Astrocyte (in vitro differentiated cells and primary cell): ENCODE results near the gene DHH. TPM values are rescaled to one million over a fixed set of nuclear protein-coding genes. Genes with fewer than 3 reads are reported as not detected.
A peak's percentile ranks its signal among the peaks of the same experiment; 100 is the strongest.

Experiments
- DNase-seq: peaks from one replicate; pipeline ENCODE4 v3.0.0-alpha.2; 2010; ENCODE audit warnings: low read depth
- FAIRE-seq: peaks from 2 replicates; lab custom pipeline; 2011; peaks lifted over from hg19 to GRCh38; lab: Jason Lieb, UNC
- H2AFZ ChIP-seq: 2 replicates; pipeline ENCODE4 v1.6.0; 2012; ENCODE audit warnings: low read depth, low read length, inconsistent platforms
- H3K27ac ChIP-seq: 2 replicates; pipeline ENCODE4 v1.5.1; 2011; ENCODE audit warnings: low read depth, low read length, inconsistent platforms
- H3K27me3 ChIP-seq: 2 replicates; pipeline ENCODE4 v1.6.0; 2011; ENCODE audit warnings: low read length, inconsistent platforms; ENCODE audit not compliant: insufficient read depth
- H3K36me3 ChIP-seq: 2 replicates; pipeline ENCODE4 v1.5.1; 2011; ENCODE audit warnings: low read length, inconsistent platforms; ENCODE audit not compliant: insufficient read depth
- H3K4me1 ChIP-seq: 2 replicates; pipeline ENCODE4 v1.5.1; 2011; ENCODE audit warnings: low read length, inconsistent platforms; ENCODE audit not compliant: insufficient read depth
- H3K4me2 ChIP-seq: 2 replicates; pipeline ENCODE4 v1.6.0; 2012; ENCODE audit warnings: low read length, inconsistent platforms
- H3K4me3 ChIP-seq: 2 replicates; pipeline ENCODE4 v1.5.1; 2011; ENCODE audit warnings: low read depth, mild to moderate bottlenecking, low read length, inconsistent platforms; ENCODE audit not compliant: insufficient read depth
- H3K79me2 ChIP-seq: 2 replicates; pipeline ENCODE4 v1.6.0; 2012; ENCODE audit warnings: mild to moderate bottlenecking, low read length, inconsistent platforms; ENCODE audit not compliant: insufficient read depth
- H3K9ac ChIP-seq: 2 replicates; pipeline ENCODE4 v1.6.0; 2012; ENCODE audit warnings: mild to moderate bottlenecking, low read length, inconsistent platforms
- H3K9me3 ChIP-seq: 2 replicates; pipeline ENCODE4 v1.5.1; 2012; ENCODE audit warnings: low read depth, mild to moderate bottlenecking, low read length, inconsistent platforms; ENCODE audit not compliant: insufficient read depth
- H4K20me1 ChIP-seq: 2 replicates; pipeline ENCODE4 v1.6.0; 2012; ENCODE audit warnings: low read length, inconsistent platforms; ENCODE audit not compliant: insufficient read depth
- H3K27ac Mint-ChIP-seq: one replicate; pipeline ENCODE4 v1.8.0; 2021; ENCODE audit warnings: mild to moderate bottlenecking, mixed read lengths; ENCODE audit not compliant: unreplicated experiment
- H3K27me3 Mint-ChIP-seq: one replicate; pipeline ENCODE4 v1.8.0; 2021; ENCODE audit warnings: low read depth, mixed read lengths; ENCODE audit not compliant: unreplicated experiment
- H3K36me3 Mint-ChIP-seq: one replicate; pipeline ENCODE4 v1.8.0; 2021; ENCODE audit warnings: low read depth, mixed read lengths; ENCODE audit not compliant: unreplicated experiment
- H3K4me1 Mint-ChIP-seq: one replicate; pipeline ENCODE4 v1.8.0; 2021; ENCODE audit warnings: low read depth, mixed read lengths; ENCODE audit not compliant: unreplicated experiment
- H3K4me3 Mint-ChIP-seq: one replicate; pipeline ENCODE4 v1.8.0; 2021; ENCODE audit warnings: mild to moderate bottlenecking, moderate library complexity, mixed read lengths; ENCODE audit not compliant: unreplicated experiment
- H3K9me3 Mint-ChIP-seq: one replicate; pipeline ENCODE4 v1.8.0; 2021; ENCODE audit warnings: mild to moderate bottlenecking, mixed read lengths; ENCODE audit not compliant: unreplicated experiment
- CTCF ChIP-seq: IDR thresholded peaks from 2 replicates; pipeline ENCODE4 v1.5.1; 2011; ENCODE audit warnings: low read depth, mild to moderate bottlenecking, inconsistent platforms, low read length, moderate library complexity; ENCODE audit not compliant: insufficient read depth
- EZH2 ChIP-seq: IDR thresholded peaks from 2 replicates; pipeline ENCODE4 v1.6.1; 2012; ENCODE audit warnings: mild to moderate bottlenecking, low read length, inconsistent platforms; ENCODE audit not compliant: insufficient read depth
- total RNA-seq: library from RNA; stranded (reverse); gene quantifications from 2 replicates; pipeline ENCODE4 v1.2.1, GENCODE V29; 2021

Gene DHH
- total RNA-seq, 1 donor from 2014 or later, result 0.16 TPM

GRCh38 chr12:49088150-49088931 is 6.3 kb downstream of the DHH start:
- H3K4me3 Mint-ChIP-seq, result no peak overlapping the region
- H3K9me3 Mint-ChIP-seq, result no peaks in the 10 kb centered on the region
- Histone ChIP-seq H3K27ac (no peak overlapping the region), H3K4me3 (no peak overlapping the region), H4K20me1 (peaks cover 13% of the 10 kb centered on the region), H2AFZ (peak overlapping the region; percentile 74), H3K36me3 (no peaks in the 10 kb centered on the region), H3K9me3 (no peaks in the 10 kb centered on the region), H3K79me2 (no peaks in the 10 kb centered on the region), H3K4me1 (peaks cover 19% of the 10 kb centered on the region), H3K4me2 (peak overlapping the region; percentile 79), H3K9ac (no peak overlapping the region), H3K27me3 (peaks cover 38% of the 10 kb centered on the region)
- FAIRE-seq (no peak), DNase-seq (peak; percentile 87)
- peak; percentile 89 for TF ChIP-seq CTCF
- TF ChIP-seq EZH2, result no peak
- no peaks in the 10 kb centered on the region for H3K36me3 Mint-ChIP-seq
- no peak overlapping the region for H3K27ac Mint-ChIP-seq
- H3K4me1 Mint-ChIP-seq, result peaks cover 9% of the 10 kb centered on the region
- peaks cover 24% of the 10 kb centered on the region for H3K27me3 Mint-ChIP-seq

- Mint-ChIP-seq H3K27ac (peak overlapping the region; percentile 2), H3K4me1 (peaks cover 9% of the 10 kb centered on the region), H3K27me3 (peaks cover 25% of the 10 kb centered on the region), H3K36me3 (no peaks in the 10 kb centered on the region), H3K4me3 (peak overlapping the region; percentile 30), H3K9me3 (no peaks in the 10 kb centered on the region)
- Histone ChIP-seq H3K4me1 (peaks cover 10% of the 10 kb centered on the region), H3K27me3 (peaks cover 20% of the 10 kb centered on the region), H3K36me3 (no peaks in the 10 kb centered on the region), H2AFZ (no peak overlapping the region), H3K4me2 (no peak overlapping the region), H3K9ac (no peak overlapping the region), H3K27ac (no peak overlapping the region), H4K20me1 (peaks cover 9% of the 10 kb centered on the region), H3K4me3 (no peak overlapping the region), H3K79me2 (no peaks in the 10 kb centered on the region), H3K9me3 (no peaks in the 10 kb centered on the region)
- DNase-seq (peak; percentile 36), FAIRE-seq (no peak)
- no peak for TF ChIP-seq CTCF
- no peak for TF ChIP-seq EZH2
These were observed 8.5 kb downstream of the DHH start for GRCh38 chr12:49086116-49086515.

GRCh38 chr12:49084438-49084837 is 10.2 kb downstream of the DHH start:
- DNase-seq (no peak), FAIRE-seq (no peak)
- H3K36me3 ChIP-seq, result no peaks in the 10 kb centered on the region
- no peak overlapping the region for H3K9ac ChIP-seq
- no peak overlapping the region for H3K4me2 ChIP-seq
- no peak overlapping the region for H3K27ac ChIP-seq
- no peak overlapping the region for H3K27ac Mint-ChIP-seq
- H3K27me3 Mint-ChIP-seq, result peaks cover 26% of the 10 kb centered on the region
- no peaks in the 10 kb centered on the region for H3K4me1 ChIP-seq
- TF ChIP-seq CTCF (no peak), EZH2 (no peak)
- no peak overlapping the region for H2AFZ ChIP-seq
- no peaks in the 10 kb centered on the region for H3K36me3 Mint-ChIP-seq
- H3K4me1 Mint-ChIP-seq, result peaks cover 9% of the 10 kb centered on the region
- H3K4me3 ChIP-seq, result no peak overlapping the region
- H3K79me2 ChIP-seq, result no peaks in the 10 kb centered on the region
- no peak overlapping the region for H3K4me3 Mint-ChIP-seq
- H3K27me3 ChIP-seq, result peaks cover 10% of the 10 kb centered on the region
- H4K20me1 ChIP-seq, result peaks cover 9% of the 10 kb centered on the region
- H3K9me3 ChIP-seq, result no peaks in the 10 kb centered on the region
- no peaks in the 10 kb centered on the region for H3K9me3 Mint-ChIP-seq
